Measurements from ENCODE around the gene FREM3. TPM values are rescaled to one million over a fixed set of nuclear protein-coding genes. Genes with fewer than 3 reads are reported as not detected.

The FREM3 gene
- total RNA-seq, 1 donor from 2014 or later, result not detected

DNA sequence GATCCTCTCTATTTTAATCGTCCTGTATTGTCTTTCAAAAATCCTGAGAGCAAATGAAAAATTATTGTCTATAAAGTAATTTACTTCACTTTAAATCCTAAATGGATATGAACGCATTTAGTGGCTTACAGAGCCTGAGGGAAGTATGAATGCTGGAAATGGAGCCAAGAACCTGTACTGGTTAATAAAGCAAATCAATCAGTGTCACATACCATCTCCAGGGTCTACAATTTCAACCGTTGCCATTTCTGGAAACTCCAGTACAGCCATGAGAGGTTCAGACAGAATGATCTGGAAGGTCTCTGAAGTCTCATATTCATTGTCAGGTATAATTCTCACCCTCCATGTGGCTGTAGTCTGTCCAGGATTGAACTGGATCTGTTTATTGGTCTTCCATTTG lies 76.6 kb downstream of the FREM3 start:
- Histone ChIP-seq H3K27me3 (no peaks in the 10 kb centered on the region), H3K4me3 (no peak overlapping the region), H3K79me2 (ENCODE audit: low read depth) (no peaks in the 10 kb centered on the region), H3K4me1 (no peaks in the 10 kb centered on the region), H3K36me3 (no peaks in the 10 kb centered on the region), H3K9me3 (ENCODE audit: low read depth) (no peaks in the 10 kb centered on the region), H2AFZ (replicated peaks) (no peak overlapping the region), H3K27ac (no peak overlapping the region), H3K4me2 (no peak overlapping the region), H3F3A (ENCODE audit: low read depth) (no peaks in the 10 kb centered on the region), H4K20me1 (ENCODE audit: low read depth) (no peaks in the 10 kb centered on the region), H3K9ac (no peak overlapping the region)
- TF ChIP-seq EZH2phosphoT487 (IDR thresholded peaks at IDR 0.05) (no peak), EZH2 (IDR thresholded peaks at IDR 0.05) (no peak)
- TF ChIP-seq, protein P1, sequence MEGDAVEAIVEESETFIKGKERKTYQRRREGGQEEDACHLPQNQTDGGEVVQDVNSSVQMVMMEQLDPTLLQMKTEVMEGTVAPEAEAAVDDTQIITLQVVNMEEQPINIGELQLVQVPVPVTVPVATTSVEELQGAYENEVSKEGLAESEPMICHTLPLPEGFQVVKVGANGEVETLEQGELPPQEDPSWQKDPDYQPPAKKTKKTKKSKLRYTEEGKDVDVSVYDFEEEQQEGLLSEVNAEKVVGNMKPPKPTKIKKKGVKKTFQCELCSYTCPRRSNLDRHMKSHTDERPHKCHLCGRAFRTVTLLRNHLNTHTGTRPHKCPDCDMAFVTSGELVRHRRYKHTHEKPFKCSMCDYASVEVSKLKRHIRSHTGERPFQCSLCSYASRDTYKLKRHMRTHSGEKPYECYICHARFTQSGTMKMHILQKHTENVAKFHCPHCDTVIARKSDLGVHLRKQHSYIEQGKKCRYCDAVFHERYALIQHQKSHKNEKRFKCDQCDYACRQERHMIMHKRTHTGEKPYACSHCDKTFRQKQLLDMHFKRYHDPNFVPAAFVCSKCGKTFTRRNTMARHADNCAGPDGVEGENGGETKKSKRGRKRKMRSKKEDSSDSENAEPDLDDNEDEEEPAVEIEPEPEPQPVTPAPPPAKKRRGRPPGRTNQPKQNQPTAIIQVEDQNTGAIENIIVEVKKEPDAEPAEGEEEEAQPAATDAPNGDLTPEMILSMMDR (IDR thresholded peaks at IDR 0.05), result no peak
- H3K27ac Mint-ChIP-seq, result no peak overlapping the region
- no peaks in the 10 kb centered on the region for H3K27me3 Mint-ChIP-seq (ENCODE audit: insufficient read depth, low read depth)
- H3K36me3 Mint-ChIP-seq, result no peaks in the 10 kb centered on the region
- no peaks in the 10 kb centered on the region for H3K4me1 Mint-ChIP-seq
- no peaks in the 10 kb centered on the region for H3K9me3 Mint-ChIP-seq
- DNase-seq (ENCODE audit: low spot score), result no peak
- no peak overlapping the region for H3K4me3 Mint-ChIP-seq

GRCh38 chr4:143618811-143619210 lies 81.7 kb downstream of the FREM3 start:
- H3K4me1 ChIP-seq, result no peaks in the 10 kb centered on the region
- Mint-ChIP-seq H3K4me1 (no peaks in the 10 kb centered on the region), H3K27me3 (ENCODE audit: insufficient read depth, low read depth) (peaks cover 4% of the 10 kb centered on the region), H3K27ac (no peak overlapping the region), H3K36me3 (no peaks in the 10 kb centered on the region), H3K9me3 (no peaks in the 10 kb centered on the region), H3K4me3 (no peak overlapping the region)
- H3F3A ChIP-seq (ENCODE audit: low read depth), result no peaks in the 10 kb centered on the region
- H3K9me3 ChIP-seq (ENCODE audit: low read depth), result no peaks in the 10 kb centered on the region
- H3K36me3 ChIP-seq, result no peaks in the 10 kb centered on the region
- H3K4me2 ChIP-seq, result no peak overlapping the region
- no peak for DNase-seq (ENCODE audit: low spot score)
- no peaks in the 10 kb centered on the region for H3K27me3 ChIP-seq
- no peaks in the 10 kb centered on the region for H3K79me2 ChIP-seq (ENCODE audit: low read depth)
- H3K27ac ChIP-seq, result no peak overlapping the region
- no peak overlapping the region for H3K4me3 ChIP-seq
- no peaks in the 10 kb centered on the region for H4K20me1 ChIP-seq (ENCODE audit: low read depth)
- H3K9ac ChIP-seq, result no peak overlapping the region
- no peak overlapping the region for H2AFZ ChIP-seq (replicated peaks)
- TF ChIP-seq, protein P1 (IDR thresholded peaks at IDR 0.05), result no peak
- TF ChIP-seq EZH2phosphoT487 (IDR thresholded peaks at IDR 0.05), result no peak
- no peak for TF ChIP-seq EZH2 (IDR thresholded peaks at IDR 0.05)

- Mint-ChIP-seq H3K27ac (no peak overlapping the region), H3K9me3 (no peaks in the 10 kb centered on the region), H3K4me3 (no peak overlapping the region), H3K27me3 (ENCODE audit: insufficient read depth, low read depth) (peaks cover 4% of the 10 kb centered on the region), H3K4me1 (no peaks in the 10 kb centered on the region), H3K36me3 (no peaks in the 10 kb centered on the region)
- H2AFZ ChIP-seq (replicated peaks), result no peak overlapping the region
- no peak overlapping the region for H3K4me2 ChIP-seq
- no peak for DNase-seq (ENCODE audit: low spot score)
- no peaks in the 10 kb centered on the region for H3K27me3 ChIP-seq
- no peaks in the 10 kb centered on the region for H3K9me3 ChIP-seq (ENCODE audit: low read depth)
- H3K9ac ChIP-seq, result no peak overlapping the region
- no peak overlapping the region for H3K4me3 ChIP-seq
- TF ChIP-seq EZH2phosphoT487 (IDR thresholded peaks at IDR 0.05) (no peak), EZH2 (IDR thresholded peaks at IDR 0.05) (no peak)
- TF ChIP-seq, protein P1 (IDR thresholded peaks at IDR 0.05), result no peak
- no peaks in the 10 kb centered on the region for H3K4me1 ChIP-seq
- H3F3A ChIP-seq (ENCODE audit: low read depth), result no peaks in the 10 kb centered on the region
- H3K36me3 ChIP-seq, result no peaks in the 10 kb centered on the region
- no peaks in the 10 kb centered on the region for H4K20me1 ChIP-seq (ENCODE audit: low read depth)
- H3K79me2 ChIP-seq (ENCODE audit: low read depth), result no peaks in the 10 kb centered on the region
- no peak overlapping the region for H3K27ac ChIP-seq
Measured at GRCh38 chr4:143617994-143618679, 82.3 kb downstream of the FREM3 start.
